Stimulated activated CD4-positive, alpha-beta T cell treated with anti-CD3 and anti-CD28 coated beads, Interleukin-2, amount 100 ng/mL, for 48 hours (primary cell): ENCODE measurements around the gene PDE7B.

Experiments
- DNase-seq, 2 donors: peaks; one replicate each; pipeline ENCODE4 v3.0.0-alpha.2; 2020

The PDE7B gene

DNA sequence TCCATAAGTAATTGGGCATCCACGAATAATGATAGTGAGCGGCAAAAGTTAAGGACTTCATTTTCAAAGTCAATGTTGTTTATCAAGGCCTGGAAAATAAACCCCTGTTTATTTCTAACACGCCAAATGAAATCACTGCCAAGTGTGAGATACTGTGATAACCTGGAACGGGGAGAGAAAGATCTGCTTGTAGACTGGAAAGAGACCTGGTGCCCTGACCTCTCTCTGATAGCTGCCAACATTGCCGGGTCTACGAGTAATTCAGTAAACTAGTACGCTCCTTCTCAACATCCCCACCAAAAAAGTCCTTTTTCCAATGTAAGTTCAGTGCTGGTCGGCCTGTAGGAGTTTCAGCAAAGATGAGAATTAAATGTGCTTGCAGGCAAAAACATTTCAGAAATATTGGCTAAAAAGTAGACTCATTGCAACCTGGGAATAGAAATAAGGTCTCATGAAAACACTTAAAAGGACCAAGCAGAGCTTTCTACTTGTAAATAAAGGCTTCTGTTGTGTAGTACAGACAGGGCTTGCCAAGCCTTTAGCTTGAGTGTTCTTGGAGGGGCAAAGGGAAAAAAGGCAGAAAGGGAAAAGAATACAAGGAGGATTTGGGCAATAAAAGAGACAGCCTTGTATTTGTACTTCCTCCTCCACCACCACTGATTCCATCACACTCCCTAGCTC lies 43.9 kb downstream of the PDE7B start:
- DNase-seq, result no peak

DNA sequence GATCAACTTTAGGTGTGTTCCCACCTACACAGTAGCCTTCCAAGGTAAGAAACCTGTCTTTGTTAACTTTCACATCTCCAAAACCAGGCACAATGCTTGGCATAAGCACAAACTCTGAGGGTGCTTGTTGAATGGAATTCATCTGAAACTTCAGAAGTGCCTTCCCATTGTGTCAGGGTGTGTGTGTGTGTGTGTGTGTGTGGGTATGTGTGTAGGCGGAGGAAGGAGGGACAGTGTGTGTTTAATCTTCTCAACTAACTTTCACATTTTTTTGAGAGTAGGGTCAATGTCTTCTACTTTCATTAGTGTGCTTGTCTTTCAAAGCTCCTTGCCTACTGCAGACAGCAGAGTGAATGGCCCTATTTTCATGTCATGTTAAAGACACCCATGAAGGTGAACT lies 45.6 kb downstream of the PDE7B start:
- DNase-seq, result no peak

DNA sequence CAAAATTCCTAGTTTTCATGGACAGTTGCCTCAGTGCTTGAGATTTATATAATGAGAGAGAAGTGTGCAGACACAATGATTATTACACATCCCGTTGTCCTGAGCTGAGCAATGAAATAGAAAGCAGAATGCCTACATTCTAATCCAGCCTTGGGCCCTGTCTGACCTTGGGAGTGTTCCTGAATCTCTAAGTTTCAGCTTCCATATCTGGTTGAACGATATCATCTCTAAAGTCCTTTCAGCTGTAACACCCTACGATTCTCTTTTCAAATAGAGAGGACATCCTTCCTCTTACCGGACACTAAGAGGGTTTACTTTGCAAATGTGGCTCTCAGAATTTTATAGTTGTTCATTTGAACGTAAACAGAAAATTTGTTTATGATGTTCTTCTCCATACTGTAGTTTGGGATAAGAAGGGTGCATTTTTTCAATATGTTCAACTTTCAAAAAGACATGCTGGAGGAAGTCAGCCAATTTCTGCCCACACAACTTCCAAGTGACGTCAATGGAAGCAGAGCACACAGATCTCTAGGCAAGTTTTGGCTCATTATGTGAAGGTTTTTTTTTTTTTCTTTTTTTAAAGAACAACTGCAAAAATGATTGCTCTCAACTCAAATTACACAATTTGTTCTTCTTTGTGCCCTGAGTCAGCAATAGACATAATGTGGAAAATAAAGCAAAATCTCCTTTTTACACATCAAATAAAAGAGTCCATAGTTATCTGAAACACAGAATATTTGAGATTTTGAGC lies 50.4 kb downstream of the PDE7B start:
- DNase-seq, result no peak

DNA sequence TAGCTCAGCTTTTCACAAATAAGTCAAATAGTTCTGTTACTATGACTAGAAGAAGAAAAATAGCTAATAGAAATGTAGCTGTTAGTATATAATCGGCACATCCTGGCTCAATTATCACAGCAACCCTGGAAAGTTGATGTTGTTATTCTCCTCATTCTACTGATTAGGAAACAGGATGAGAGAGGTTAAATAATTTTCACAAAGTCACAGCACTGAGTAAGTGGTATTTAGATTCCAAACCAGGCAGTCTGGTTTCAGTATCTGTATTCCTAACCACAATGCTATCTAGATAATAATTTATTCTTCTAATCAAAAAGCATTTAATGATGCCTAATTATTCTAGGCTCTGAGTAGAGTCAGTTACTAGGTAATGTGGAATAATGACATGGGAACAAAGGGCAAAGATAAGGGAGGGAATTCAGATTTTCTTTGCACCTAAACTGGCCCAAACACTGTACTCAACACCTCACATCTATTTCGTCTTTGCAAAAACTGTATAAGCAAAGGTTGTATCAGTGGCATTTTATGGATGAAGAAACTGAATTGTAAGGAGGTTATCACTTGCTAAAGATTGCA lies 51.3 kb downstream of the PDE7B start:
- DNase-seq, result no peak

DNA sequence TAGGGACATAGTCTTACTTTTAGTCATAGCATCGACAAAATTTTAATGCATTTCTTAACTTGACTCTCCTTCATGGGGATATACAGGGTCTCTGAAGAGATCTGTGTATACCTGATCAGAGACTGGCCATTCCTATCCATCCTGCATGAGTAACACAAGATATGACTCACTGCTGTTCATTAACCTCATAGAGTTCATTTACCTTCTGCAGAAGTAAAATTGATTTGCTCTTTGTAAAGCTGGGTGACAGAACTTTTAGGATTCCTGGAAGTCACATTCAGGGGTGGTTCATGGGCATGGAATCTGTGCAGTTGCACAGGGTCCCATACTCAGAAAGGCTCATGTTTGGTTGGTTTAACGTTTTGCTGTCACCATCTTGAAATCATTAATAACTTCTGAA lies 53.2 kb downstream of the PDE7B start:
- DNase-seq, result no peak

DNA sequence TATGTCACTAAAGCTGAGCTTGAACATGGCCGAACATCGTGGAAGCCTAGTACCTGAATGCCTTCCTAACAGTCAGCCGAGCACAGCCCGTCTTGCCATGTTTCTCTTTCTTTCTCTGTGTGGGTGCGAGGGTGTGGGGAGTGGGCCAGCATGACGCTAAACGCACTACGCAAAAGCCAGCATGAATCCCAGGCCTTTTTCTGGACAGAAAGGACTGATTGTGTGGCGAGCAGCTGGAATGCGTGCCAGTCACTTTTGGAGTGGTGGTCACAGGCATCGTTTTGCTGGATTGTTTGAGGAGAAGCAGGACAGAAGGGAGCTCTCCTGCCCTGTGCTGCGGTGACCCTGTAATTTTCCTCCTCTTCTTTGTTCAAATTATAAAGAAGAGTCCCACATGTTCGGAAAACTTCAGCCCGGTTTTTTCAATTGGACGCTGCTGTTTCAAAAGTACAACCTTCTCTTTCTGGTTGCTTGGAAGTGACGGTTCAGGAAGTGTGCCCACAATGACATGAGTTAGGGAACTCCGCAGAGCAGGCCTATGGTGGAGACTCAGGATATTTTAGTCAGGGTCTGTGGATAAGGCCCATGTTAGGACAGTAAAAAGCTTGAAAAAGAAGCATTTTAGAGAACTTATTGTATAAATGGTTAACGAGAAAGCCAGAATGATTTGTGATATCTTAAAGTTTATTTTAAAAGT lies 54.3 kb downstream of the PDE7B start:
- DNase-seq, result no peak

DNA sequence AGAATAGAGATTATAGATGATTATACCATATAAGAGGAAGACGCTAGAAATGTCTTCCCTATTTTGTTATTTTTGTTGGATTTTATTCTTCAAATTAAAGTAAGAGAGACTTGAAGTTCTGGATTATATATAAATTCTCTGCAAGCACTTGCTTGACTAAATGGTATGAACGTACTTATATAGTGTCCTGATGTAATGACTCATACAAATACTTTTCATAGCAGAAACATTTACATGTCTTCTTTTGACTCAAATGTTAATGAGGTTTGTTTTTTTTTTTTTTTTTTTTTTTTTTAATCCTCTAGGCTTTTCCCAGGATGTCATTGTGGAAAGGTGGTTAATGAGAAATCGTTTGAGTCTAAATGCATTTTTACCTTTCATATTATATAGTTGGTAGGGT lies 55.0 kb downstream of the PDE7B start:
- no peak for DNase-seq

DNA sequence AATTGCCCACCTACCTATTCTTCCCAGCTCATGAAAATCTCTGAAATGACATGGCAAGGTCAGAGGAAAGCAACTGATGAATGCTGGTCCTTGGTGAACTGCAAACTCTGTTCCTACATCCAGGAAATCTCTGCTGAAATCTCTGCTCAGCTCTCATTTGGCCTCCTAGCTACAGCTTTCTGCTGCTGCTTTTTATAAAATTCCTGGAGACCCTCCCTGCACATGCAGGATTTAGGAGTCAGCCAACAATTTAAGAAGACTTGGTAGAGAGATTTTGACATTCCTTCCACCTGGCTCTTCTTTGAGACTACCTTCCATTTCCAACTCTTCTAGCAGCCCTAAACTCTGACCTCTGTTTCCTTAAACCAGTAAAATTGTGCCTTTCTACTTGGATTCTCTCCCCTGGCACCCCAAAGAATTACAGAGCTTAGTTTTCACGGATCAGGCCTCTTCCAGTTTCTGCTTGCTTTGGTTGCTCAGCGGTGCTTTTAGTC lies 55.5 kb downstream of the PDE7B start:
- DNase-seq, result no peak

DNA sequence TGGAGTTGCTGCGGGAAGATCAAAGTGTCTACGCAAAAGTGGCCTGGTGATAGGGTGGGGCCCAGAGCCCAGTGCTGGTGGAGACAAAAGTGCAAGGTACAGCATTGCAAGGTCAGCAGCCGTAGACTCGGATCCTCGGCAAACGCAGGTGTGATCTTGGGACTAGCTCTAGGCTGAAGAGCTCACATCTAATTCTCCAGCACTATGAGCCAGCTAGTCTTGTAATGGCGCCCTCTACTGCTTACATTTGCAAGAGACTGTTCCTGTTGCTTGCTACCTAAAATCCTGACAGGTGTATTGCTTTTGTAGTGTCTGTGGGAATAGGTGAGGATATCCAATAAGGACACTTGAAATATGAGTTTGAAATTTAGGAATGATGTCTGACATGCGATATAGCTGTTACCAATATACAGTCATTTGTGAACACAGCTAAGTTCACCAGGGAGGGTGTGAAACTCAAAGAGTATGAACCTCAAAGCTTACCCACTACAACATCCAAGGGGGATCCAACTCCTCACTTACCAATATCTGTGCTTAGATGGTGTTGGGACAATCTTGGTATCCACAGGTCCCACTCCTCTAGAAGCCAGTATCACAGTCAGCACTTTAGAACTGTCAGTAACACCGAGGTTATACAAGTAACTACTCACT lies 58.4 kb downstream of the PDE7B start:
- DNase-seq, result peak; percentile 47 to 54

DNA sequence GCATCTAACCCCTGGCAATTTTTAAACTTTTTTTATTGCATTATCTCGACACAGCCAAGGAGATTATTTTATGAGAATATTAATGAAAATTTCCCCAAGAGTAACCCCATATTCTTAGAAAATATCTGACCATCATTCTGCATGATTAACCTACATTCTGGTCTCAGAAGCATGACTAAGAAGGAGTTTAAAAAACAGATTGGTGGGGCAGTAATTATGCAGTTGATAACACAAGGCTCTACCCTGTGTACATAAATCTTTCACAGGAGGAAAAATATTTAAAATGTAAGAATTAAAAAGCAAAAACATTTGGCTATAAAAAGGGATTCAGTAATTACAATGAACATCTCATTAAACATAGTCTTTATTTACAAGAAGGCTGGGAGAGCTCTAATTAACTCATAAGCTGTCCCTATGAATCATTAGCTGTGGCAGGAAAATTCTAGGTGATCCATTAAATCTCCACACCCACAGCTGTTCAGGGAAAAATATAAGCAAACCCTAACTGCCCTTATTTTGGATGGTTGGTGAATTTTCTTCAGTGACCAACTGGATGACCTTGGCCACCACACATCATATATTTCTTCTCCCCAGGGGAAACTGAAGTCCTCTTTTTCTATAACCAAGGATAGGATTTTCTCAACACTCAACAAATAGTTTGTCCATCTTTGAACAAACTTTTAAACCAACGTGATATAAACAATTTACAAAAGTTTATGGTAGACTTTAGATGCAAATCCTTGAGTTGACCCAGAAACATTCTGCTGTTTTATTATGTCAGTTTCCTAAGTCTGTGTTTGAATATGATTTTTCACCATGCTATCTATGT lies 59.5 kb downstream of the PDE7B start:
- DNase-seq, result no peak

DNA sequence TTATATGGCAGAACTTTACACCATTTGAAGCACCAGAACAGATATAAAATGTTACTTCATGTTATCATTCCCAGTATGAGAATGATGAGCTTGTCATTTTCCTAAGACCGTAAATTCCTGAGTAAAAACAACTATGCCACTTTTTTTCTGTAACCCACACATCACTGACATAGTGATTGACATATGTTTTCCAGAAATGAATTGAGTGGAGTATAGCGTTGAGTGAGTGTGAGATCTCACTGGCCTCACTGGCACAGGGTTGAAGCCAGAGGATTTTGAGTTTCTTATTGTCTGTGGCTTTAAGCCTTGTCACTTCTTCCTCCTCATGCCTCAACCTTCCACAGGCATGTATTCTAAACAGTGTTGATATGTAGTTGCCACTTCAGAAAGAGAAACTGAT lies 62.3 kb downstream of the PDE7B start:
- DNase-seq, result no peak

DNA sequence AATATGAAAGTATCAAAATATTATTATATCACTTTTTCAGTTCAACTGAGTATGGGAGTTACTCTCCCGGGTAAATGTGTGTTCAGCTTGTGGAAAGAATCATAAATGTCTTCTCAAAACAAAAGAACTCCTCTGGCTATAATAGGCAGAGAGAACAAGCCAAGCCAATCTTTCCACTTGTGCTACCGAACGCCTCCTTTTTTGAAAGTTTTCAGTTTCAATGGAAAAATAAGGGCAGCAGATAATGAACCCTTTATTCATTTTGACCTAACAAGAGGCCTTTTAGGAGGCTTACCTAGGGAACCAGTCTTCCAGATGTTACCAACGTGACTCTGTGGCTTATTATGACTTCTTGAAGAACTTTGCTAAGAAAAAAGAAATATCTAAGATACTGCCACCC lies 67.5 kb downstream of the PDE7B start:
- DNase-seq, result no peak

DNA sequence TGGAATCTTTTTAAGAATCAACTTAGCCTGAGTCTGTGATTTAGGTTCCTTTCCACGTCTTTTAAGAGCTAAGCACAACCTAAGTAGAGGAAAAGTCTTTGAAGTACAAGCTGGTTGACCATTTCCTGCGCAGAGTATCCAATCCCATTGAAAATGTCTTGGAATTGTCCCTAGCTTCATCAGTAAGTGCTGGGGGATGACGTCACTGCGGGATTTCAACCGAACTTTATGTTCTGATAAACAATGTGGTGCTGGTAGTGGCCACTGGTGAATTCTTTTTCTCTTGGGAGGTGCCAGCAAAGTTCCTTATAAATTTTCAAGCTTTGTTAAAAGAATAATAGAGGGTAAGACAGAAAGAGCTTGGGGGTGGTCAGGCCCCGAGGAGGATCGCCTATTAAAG lies 69.2 kb downstream of the PDE7B start:
- no peak for DNase-seq

DNA sequence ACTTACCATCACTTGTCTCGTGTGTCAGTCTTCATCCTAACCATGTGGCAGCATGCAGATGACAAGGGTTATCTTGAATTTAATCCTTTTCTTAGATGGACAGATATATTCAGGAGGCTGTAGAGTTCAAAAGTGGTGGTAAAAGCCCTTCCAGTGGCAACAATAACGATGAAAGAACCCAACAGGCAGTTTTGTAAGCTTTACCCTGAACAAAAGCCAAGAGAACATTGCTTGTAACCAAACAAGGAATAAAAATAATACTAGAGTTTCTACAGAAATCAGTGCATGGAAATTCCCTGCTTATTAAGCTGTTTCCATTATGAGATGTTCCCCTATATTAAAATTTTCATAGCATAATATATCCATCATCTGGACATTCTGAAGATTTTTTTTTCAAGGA lies 69.7 kb downstream of the PDE7B start:
- no peak for DNase-seq

DNA sequence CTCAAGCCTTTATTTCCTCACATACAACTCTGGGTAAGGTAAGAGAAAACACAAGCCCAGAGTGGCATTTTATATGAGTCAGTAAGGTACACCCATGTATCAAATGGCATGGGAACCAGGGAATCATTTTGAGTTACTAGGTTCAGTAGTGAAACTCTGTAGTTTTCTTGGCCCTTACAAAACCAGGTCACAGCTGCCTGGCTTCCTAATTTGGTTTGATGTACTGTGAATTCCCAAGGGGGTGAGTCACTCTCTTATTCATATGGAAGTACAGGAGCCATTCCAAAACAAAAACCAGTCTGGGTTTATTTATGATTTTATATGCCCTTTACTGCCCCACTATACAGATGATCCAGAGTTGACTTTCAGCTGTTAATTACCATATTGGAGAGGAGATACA lies 70.7 kb downstream of the PDE7B start:
- DNase-seq, result no peak

DNA sequence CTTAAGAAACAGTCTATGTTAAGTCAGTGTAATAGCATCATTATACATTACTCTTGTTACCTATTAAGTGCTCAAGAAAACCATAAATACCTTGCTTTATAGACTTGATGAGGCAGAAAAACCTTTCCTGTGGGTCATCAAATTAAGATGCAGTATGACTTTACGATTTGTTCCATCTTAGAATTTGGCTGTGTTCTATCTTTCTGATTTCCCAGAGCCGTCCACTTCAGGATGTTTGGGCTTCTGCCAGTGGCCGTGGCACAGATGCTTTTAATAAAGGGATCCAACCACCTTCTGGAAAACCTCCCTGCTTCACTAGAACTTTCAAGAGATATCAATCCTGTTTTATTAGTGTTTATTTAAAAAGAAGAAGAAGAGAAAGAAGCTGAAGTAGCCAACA lies 71.2 kb downstream of the PDE7B start:
- no peak for DNase-seq

DNA sequence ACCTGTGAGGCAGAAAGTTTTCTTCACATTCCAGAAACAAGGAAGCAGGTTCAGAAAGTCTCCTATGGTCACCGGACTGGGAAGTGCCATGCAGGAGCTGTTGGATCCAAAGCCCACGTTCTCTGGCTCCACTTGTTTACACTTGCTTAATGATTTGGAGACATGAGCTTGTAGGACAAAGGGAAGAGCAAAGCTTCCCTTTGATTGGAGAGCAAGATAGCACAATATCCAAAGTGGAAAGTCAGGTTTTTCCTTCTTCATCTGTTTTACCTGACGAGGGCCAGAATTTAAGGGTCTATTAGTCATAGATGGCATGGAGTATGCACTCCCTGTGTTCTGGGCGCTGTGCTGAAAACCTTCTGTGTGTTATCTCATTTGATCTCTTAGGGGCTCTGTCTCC lies 81.2 kb downstream of the PDE7B start:
- DNase-seq, result no peak

DNA sequence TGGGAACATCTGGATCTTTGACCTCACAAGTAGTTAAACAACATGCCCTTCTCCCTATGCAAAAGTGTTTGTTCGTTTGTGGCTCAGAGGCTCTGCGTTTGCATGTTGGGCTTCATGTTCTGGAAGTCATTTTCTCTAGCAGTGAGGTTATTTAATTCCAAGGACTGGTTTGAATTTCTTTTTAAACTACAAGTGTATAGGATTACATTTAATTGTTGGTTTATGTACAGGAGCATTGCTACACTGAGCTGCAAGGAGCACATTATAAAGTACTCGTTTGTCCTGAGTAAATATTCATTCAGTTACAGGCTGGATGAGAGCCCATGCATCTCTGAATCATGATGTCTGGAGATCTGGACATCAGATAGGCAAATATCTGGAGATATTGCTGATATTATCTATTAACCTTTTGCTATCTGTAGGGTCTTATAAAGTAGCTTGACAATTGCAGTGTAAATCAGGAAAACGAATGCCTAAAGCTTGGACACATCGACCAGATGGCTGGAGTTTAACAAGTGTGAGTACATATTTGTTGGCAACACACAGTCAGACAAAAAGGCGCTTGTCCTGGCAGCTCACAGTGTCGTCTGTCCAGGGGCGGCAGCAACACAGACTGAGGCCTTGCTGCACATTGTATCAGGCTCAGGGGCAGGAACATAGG lies 84.6 kb downstream of the PDE7B start:
- DNase-seq, result no peak

DNA sequence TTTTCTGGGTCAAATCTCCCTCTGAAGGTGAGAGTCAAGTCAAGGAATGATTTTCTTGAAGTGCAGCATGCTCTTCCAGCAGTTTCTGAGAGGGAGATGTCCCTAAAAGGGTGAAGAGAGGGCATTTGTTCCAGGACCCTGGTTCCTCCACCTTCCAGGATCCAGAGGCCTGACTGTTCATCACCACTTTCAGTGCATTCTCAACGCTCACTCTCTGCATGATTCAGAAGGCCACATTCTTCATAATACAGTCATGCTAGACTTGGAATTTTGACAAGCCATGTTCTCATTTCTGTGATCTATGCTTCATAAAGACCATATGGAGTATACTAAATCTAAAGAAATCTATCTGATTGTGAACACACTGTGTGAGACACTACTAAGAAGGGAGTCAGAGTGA lies 85.1 kb downstream of the PDE7B start:
- no peak for DNase-seq

DNA sequence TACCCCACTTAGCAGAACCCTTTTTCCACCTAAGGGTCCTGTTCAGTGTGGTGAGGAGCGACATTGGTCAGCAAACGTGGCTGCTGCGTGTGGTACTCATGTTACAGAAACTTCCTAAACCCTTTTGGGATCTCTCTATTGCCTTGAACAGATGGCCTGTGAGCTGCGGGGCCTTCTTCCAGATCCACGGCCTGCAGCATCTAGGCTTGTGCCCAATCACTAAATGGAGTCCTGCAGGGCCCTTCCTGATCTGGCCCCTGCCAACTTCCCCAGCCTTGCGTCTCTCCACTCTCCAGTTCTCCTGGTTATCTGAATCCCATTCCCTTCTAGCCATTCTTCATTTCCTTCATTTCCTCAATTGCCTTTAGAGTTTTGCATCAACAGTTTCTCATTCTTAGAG lies 85.6 kb downstream of the PDE7B start:
- no peak for DNase-seq

DNA sequence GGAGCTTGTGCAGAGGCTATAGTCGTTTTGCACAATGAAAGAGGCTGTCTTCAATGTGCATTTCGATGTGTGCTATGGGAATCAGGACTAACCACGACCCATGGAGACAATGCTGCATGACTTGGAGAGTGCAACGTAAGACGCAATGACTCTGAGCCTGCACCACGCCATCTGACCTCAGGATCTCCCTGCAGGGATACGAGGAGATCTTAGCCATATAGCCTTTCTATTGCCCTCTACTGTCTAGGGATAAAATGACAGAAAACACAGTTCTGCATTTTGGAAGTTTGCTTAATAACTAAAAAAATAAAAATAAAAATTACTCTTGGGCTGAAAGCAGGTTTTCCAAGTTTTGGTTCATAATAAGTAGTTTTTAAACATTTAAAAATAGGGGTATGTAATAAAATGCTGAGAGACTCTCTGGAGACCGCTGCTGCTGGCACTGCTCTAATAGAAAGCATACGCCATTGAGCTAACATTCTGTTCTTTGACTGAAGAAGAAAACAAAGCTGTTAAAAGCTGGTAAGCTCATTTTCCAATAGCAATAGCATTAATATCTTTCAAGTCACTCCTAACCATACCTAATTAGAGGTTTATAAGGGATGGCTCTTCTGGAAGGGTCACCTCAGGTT lies 87.2 kb downstream of the PDE7B start:
- DNase-seq, result no peak
